Transverse colon (tissue), 4 donors: ENCODE results near the gene FDPS.

Source experiments
- CTCF ChIP-seq, 5 experiments: fragments of 200-600 bp in 3 of 5; fragments of 450-650 bp in 2 of 5; sonication (generic) in 3 of 5; IDR thresholded peaks; 1 replicate in 2 of 5; 2 replicates in 3 of 5; pipeline ENCODE4 v1.5.1; 2016 to 2017; ENCODE audit warnings: antibody characterized with exemption in 5 of 5, inconsistent platforms in 3 of 5, mild to moderate bottlenecking in 2 of 5, moderate library complexity in 1 of 5
- EP300 ChIP-seq: sonication (generic); formaldehyde crosslinking; IDR thresholded peaks from one replicate; pipeline ENCODE4 v1.6.1; 2017; ENCODE audit warnings: antibody characterized with exemption, low read depth
- POLR2A ChIP-seq: fragments of 450-650 bp; IDR thresholded peaks from one replicate; pipeline ENCODE4 v1.6.1; 2016; ENCODE audit warnings: antibody characterized with exemption, mild to moderate bottlenecking, moderate library complexity
- POLR2AphosphoS5 ChIP-seq, 3 donors: sonication (generic); formaldehyde crosslinking; IDR thresholded peaks; one replicate each; pipeline ENCODE4 v1.6.1; 2016; ENCODE audit warnings: antibody characterized with exemption in 3 of 3

DNA sequence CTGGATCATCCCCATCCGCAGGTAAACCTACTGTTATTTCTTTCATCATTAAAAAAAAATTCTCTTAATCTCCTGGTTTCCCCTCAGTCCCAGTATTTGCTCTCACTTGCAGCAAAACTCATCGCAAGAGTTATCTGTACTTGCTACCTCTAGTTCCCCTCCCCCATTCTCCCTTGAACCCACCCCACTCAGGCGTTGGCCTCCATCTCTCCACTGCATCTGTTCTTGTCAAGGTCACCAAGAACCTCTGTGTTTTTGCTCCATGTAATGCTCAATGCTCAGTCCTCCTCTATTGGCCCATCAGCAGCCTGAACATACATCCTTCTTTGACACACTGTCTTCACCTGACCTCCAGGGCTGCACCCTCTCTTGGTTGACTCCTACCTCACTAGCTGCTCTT, 12.0 kb upstream of the FDPS start:
- TF ChIP-seq CTCF (IDR thresholded peaks at IDR 0.05) (no peak), POLR2A (no peak), POLR2AphosphoS5 (IDR thresholded peaks at IDR 0.05) (no peak), EP300 (no peak)
